Nephron progenitor cell (in vitro differentiated cells): ENCODE data around the gene NR6A1.
"Not testable (repeated sequence)": the region's sequence is repeated elsewhere in the genome, so short reads cannot be mapped to it uniquely, and the experiment has no call there.

Source experiments
- DNase-seq: peaks from one replicate; pipeline ENCODE4 v3.0.0; 2021
- H3K27ac Mint-ChIP-seq: 2 replicates; pipeline ENCODE4 v1.8.0; 2021; ENCODE audit warnings: mild to moderate bottlenecking, moderate library complexity, mixed read lengths
- H3K27me3 Mint-ChIP-seq: 2 replicates; pipeline ENCODE4 v1.8.0; 2021; ENCODE audit warnings: mild to moderate bottlenecking, low read depth, mixed read lengths; ENCODE audit not compliant: poor library complexity
- H3K36me3 Mint-ChIP-seq: 2 replicates; pipeline ENCODE4 v1.8.0; 2021; ENCODE audit warnings: low read depth, mixed read lengths
- H3K4me1 Mint-ChIP-seq: 2 replicates; pipeline ENCODE4 v1.8.0; 2021; ENCODE audit warnings: mixed read lengths
- H3K4me3 Mint-ChIP-seq: 2 replicates; pipeline ENCODE4 v1.8.0; 2021; ENCODE audit warnings: mild to moderate bottlenecking, moderate library complexity, mixed read lengths
- H3K9me3 Mint-ChIP-seq: 2 replicates; pipeline ENCODE4 v1.8.0; 2021; ENCODE audit warnings: mild to moderate bottlenecking, moderate library complexity, mixed read lengths
- TF ChIP-seq, protein P1 (sequence below): fragments of 200-600 bp; sonication (generic); IDR thresholded peaks from 2 replicates; pipeline ENCODE4 v1.5.0; 2021; ENCODE audit warnings: antibody characterized with exemption

NR6A1 gene

DNA sequence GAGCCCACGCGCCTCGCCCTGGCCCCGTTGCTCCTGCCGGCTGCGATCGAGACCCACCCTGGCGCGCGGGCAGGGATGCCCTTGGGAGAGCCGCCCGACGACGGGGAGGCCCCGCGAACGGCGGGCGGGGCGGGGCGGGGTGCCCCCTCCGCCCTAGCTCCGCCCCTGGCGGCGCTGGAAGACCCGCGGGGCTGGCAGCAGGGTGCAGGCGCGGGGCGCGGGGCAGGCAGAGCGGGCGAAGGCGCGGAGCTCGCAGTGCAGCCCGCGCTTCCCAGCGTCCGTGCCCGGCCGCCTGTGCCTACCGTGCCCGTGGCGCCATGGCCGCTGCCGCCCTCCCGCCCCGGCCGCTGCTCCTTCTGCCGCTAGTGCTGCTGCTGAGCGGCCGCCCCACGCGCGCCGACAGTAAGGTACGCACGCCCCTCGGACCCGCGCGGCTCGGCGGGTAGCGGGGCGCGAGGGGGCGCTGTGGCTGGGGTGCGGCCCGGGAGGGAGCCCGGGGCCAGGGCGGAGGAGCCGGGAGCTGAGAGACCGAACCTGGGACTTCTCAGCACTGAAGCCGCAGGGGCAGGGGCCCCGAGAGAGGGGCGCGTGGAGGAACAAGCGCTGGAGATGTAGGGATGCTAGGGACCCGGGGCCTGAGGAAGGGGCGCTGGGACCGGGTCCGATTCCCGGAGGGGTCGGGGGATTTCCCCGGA lies 6.0 kb upstream of the NR6A1 start, which contains the start of gene OLFML2A:
Gene OLFML2A, plus strand, starts transcription at position 180 of the 695 bp plus-strand sequence. Its CDS starts 138 bp downstream, at position 318.
- DNase-seq = peak; percentile 74
- TF ChIP-seq, protein P1, sequence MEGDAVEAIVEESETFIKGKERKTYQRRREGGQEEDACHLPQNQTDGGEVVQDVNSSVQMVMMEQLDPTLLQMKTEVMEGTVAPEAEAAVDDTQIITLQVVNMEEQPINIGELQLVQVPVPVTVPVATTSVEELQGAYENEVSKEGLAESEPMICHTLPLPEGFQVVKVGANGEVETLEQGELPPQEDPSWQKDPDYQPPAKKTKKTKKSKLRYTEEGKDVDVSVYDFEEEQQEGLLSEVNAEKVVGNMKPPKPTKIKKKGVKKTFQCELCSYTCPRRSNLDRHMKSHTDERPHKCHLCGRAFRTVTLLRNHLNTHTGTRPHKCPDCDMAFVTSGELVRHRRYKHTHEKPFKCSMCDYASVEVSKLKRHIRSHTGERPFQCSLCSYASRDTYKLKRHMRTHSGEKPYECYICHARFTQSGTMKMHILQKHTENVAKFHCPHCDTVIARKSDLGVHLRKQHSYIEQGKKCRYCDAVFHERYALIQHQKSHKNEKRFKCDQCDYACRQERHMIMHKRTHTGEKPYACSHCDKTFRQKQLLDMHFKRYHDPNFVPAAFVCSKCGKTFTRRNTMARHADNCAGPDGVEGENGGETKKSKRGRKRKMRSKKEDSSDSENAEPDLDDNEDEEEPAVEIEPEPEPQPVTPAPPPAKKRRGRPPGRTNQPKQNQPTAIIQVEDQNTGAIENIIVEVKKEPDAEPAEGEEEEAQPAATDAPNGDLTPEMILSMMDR = peak; percentile 41
- H3K4me1 Mint-ChIP-seq = peaks cover 47% of the 10 kb centered on the region
- no peaks in the 10 kb centered on the region for H3K9me3 Mint-ChIP-seq
- H3K27ac Mint-ChIP-seq = peak within 1 kb of the TSS; percentile 83
- peak within 1 kb of the TSS; percentile 86 for H3K4me3 Mint-ChIP-seq
- no peaks in the 10 kb centered on the region for H3K36me3 Mint-ChIP-seq
- H3K27me3 Mint-ChIP-seq = peaks cover 41% of the 10 kb centered on the region

DNA sequence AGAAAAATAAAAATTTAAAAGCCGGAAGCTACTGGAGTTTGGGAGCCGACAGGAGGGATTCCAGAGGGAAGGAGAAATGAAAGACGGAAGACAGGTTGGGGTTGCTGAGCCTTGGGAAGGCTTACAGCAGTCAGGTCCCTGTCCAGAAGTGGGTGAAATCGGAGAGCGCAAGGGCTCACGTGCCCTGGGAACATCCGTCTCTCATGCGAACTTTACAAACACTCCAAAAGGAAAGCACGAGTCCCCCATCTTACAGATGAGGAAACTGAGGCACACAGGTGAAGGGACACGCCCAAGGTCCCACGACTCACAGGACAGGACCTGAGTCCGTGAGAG lies 5.5 kb upstream of the NR6A1 start:
- no peak for DNase-seq
- peaks cover 47% of the 10 kb centered on the region for H3K4me1 Mint-ChIP-seq
- H3K9me3 Mint-ChIP-seq = no peaks in the 10 kb centered on the region
- H3K27me3 Mint-ChIP-seq = peaks cover 41% of the 10 kb centered on the region
- H3K4me3 Mint-ChIP-seq = peak overlapping the region; percentile 86
- H3K36me3 Mint-ChIP-seq = no peaks in the 10 kb centered on the region
- peak overlapping the region; percentile 83 for H3K27ac Mint-ChIP-seq
- TF ChIP-seq, protein P1 = no peak

DNA sequence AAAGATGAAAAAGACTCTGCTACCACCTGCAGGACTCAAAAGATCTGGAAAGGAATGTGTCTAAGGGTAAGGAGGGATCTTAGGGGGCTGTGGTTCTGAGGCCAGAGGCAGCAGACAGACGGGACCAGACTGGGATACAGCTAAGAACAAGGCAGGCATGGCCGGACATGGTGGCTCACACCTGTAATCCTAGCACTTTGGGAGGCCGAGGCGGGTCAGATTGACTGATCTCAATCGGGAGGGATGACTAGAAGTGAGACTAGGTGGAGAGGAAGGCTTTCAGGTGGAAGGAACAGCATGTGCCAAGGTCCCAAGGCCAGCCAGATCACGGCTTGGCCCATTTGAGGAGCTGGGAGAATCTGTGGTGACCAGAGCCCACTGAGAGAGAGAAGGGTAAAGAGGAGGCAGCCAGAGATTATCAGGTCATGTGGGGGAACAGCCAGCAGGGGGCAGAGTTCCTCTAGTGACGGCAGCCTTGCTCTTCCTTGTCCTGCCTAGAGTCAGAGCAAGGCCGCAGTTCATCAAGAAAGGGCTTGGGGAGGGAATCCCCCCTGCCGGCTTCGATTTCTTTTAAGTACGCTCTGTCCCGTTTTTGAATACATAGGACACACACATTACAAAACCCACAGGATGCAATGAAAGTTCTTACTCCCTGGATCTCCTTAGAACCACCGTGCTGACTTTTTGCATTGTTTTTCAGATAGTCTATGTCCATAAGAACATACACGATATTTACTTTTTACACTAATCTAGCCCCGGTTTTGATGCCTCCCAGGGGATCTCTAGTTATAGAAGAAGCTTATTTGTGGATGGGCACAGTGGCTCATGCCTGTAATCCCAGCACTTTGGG lies 3.2 kb upstream of the NR6A1 start:
- Mint-ChIP-seq H3K4me1 (peaks cover 32% of the 10 kb centered on the region), H3K27me3 (peaks cover 39% of the 10 kb centered on the region), H3K9me3 (no peaks in the 10 kb centered on the region), H3K4me3 (no peak overlapping the region), H3K36me3 (no peaks in the 10 kb centered on the region), H3K27ac (no peak overlapping the region)
- DNase-seq = peak; percentile 94
- TF ChIP-seq, protein P1 = peak; percentile 87

DNA sequence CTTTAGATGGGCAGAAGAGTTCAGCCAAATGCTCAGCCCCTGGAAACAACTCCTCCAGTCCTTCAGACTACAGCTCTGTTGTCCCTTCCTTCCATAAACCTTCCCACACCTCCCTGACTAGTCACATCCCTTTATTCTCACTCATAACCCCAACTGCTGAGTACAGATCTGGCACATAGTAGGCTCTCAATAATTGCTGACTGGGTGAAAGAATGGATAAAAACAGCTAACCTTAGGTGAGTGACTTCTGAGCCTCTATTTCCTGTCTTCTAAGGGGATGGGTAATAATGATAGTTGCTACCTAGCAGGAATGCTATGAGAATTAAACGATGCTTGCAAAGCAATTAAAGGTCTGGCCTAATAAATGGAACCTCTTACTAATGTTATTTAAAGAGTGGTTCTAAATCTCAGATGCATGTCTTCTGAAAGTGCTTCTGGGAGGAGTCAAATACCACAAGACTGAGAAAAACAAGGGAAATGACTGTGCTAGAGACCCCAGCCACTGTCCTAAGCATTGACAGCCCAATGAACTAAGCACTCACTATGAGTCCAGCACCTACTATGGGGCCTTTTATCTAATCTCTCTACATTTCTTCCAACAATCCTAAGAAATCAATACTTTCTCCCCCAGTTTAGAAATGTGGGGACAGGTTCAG lies 2.5 kb upstream of the NR6A1 start:
- Mint-ChIP-seq H3K36me3 (no peaks in the 10 kb centered on the region), H3K9me3 (no peaks in the 10 kb centered on the region)

DNA sequence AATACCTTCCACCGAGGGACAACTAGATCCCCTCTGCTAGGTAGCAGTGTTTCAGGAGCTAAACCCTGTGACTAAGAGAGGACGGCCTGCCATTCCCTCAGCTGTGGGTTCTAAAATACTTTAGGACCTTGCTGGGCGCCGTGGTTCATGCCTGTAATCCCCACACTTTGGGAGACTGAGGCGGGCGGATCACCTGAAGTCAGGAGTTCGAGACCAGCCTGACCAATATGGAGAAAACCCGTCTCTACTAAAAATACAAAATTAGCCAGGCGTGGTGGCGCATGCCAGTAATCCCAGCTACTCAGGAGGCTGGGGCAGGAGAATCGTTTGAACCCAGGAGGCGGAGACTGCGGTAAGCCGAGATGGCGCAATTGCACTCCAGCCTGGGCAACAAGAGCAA lies 1.8 kb upstream of the NR6A1 start:
- not testable (repeated sequence) for H3K9me3 Mint-ChIP-seq, H3K36me3 Mint-ChIP-seq, DNase-seq, H3K27ac Mint-ChIP-seq
- H3K4me1 Mint-ChIP-seq = peaks cover 38% of the 10 kb centered on the region
- peak overlapping the region; percentile 84 for H3K4me3 Mint-ChIP-seq
- H3K27me3 Mint-ChIP-seq = peaks cover 37% of the 10 kb centered on the region

More for the DNA sequence above, 2.5 kb upstream of the NR6A1 start:
- peaks cover 32% of the 10 kb centered on the region for H3K4me1 Mint-ChIP-seq
- H3K27me3 Mint-ChIP-seq = peaks cover 39% of the 10 kb centered on the region
- DNase-seq = no peak
- TF ChIP-seq, protein P1 = no peak
- no peak overlapping the region for H3K27ac Mint-ChIP-seq
- no peak overlapping the region for H3K4me3 Mint-ChIP-seq
